SK-N-MC (cell line): Measurements from ENCODE around the gene DSCAM.

Experiments
- DNase-seq: peaks from one replicate; pipeline ENCODE4 v3.0.0-alpha.2; 2011; ENCODE audit warnings: low read depth, low spot score
- H3K27ac ChIP-seq: fragments of 200-600 bp; sonication (generic); 2 replicates; pipeline ENCODE4 v1.5.1; 2016; ENCODE audit warnings: mixed run types
- H3K36me3 ChIP-seq: fragments of 200-600 bp; sonication (generic); 2 replicates; pipeline ENCODE4 v1.6.1; 2017; ENCODE audit warnings: antibody characterized with exemption, low read length, mixed read lengths; ENCODE audit not compliant: insufficient read depth
- H3K4me3 ChIP-seq: fragments of 200-600 bp; sonication (generic); 2 replicates; pipeline ENCODE4 v1.5.1; 2016
- H3K9ac ChIP-seq: fragments of 200-600 bp; sonication (generic); 2 replicates; pipeline ENCODE4 v1.8.0; 2017; ENCODE audit warnings: mixed run types, mixed read lengths; ENCODE audit not compliant: insufficient read length
- H3K9me3 ChIP-seq: fragments of 200-600 bp; sonication (generic); 2 replicates; pipeline ENCODE4 v1.6.1; 2017; ENCODE audit warnings: low read depth, mild to moderate bottlenecking, antibody characterized with exemption, low read length, moderate library complexity, mixed read lengths
- EZH2 ChIP-seq: fragments of 200-600 bp; sonication (generic); IDR thresholded peaks from one replicate; pipeline ENCODE4 v1.6.1; 2017; ENCODE audit warnings: antibody characterized with exemption
- FOXP2 ChIP-seq: optimal IDR thresholded peaks from 2 replicates; pipeline ENCODE3; 2011; ENCODE audit warnings: mild to moderate bottlenecking, moderate library complexity; ENCODE audit not compliant: insufficient read depth; ENCODE audit errors: extremely low read length, control extremely low read depth
- POLR2AphosphoS5 ChIP-seq: IDR thresholded peaks from 2 replicates; pipeline ENCODE4 v1.6.1; 2012; ENCODE audit warnings: mild to moderate bottlenecking, low read depth, low read length, borderline replicate concordance

The DSCAM gene

GRCh38 chr21:40706176-40706575, 140.8 kb downstream of the DSCAM start:
- TF ChIP-seq FOXP2 (no peak), POLR2AphosphoS5 (no peak), EZH2 (no peak)
- H3K9me3 ChIP-seq: no peaks in the 10 kb centered on the region
- no peaks in the 10 kb centered on the region for H3K36me3 ChIP-seq
- H3K27ac ChIP-seq: no peak overlapping the region
- DNase-seq: no peak
- H3K9ac ChIP-seq: no peak overlapping the region
- no peak overlapping the region for H3K4me3 ChIP-seq

GRCh38 chr21:40704141-40704540, 142.8 kb downstream of the DSCAM start:
- DNase-seq: no peak
- no peak for TF ChIP-seq POLR2AphosphoS5
- TF ChIP-seq EZH2: no peak
- no peak for TF ChIP-seq FOXP2
- Histone ChIP-seq H3K27ac (no peak overlapping the region), H3K36me3 (no peaks in the 10 kb centered on the region), H3K9me3 (no peaks in the 10 kb centered on the region), H3K9ac (no peak overlapping the region), H3K4me3 (no peak overlapping the region)

GRCh38 chr21:40699366-40699765, 147.6 kb downstream of the DSCAM start:
- H3K9me3 ChIP-seq: no peaks in the 10 kb centered on the region
- no peak for DNase-seq
- TF ChIP-seq FOXP2 (no peak), EZH2 (no peak), POLR2AphosphoS5 (no peak)
- H3K27ac ChIP-seq: no peak overlapping the region
- no peak overlapping the region for H3K4me3 ChIP-seq
- no peaks in the 10 kb centered on the region for H3K36me3 ChIP-seq
- H3K9ac ChIP-seq: no peak overlapping the region

DNA sequence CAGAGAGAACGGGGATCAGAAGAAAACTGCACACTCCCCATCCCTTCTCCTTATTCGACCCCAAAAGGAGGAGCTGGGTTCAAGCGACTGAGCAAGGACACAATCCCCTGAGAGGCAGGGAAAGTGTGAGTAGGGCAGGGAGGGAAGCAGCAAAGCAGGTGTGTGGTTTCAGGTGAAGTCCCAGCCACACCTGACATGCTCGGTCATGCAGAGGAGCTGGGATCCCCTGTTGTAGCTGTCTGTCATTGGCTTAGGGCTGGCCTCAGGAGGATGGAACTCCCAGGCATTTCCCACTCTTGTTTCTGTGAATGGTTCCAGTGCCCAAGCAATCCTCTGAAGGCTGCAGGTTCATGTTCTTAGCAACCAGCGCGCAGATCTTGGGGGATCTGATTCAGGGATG, 150.7 kb downstream of the DSCAM start:
- no peak for DNase-seq
- TF ChIP-seq POLR2AphosphoS5: no peak
- TF ChIP-seq EZH2: no peak
- no peak for TF ChIP-seq FOXP2
- no peak overlapping the region for H3K9ac ChIP-seq
- no peaks in the 10 kb centered on the region for H3K9me3 ChIP-seq
- H3K27ac ChIP-seq: no peak overlapping the region
- H3K4me3 ChIP-seq: no peak overlapping the region
- H3K36me3 ChIP-seq: no peaks in the 10 kb centered on the region

GRCh38 chr21:40689840-40690360, 157.1 kb downstream of the DSCAM start:
- no peak overlapping the region for H3K9ac ChIP-seq
- no peak overlapping the region for H3K27ac ChIP-seq
- H3K9me3 ChIP-seq: no peaks in the 10 kb centered on the region

GRCh38 chr21:40689217-40689616, 157.7 kb downstream of the DSCAM start:
- Histone ChIP-seq H3K9me3 (no peaks in the 10 kb centered on the region), H3K27ac (no peak overlapping the region), H3K4me3 (no peak overlapping the region), H3K9ac (no peak overlapping the region), H3K36me3 (no peaks in the 10 kb centered on the region)
- no peak for DNase-seq
- no peak for TF ChIP-seq POLR2AphosphoS5

More at GRCh38 chr21:40689840-40690360, 157.1 kb downstream of the DSCAM start:
- H3K4me3 ChIP-seq: no peak overlapping the region
- no peak for DNase-seq
- H3K36me3 ChIP-seq: no peaks in the 10 kb centered on the region
- no peak for TF ChIP-seq EZH2
- no peak for TF ChIP-seq POLR2AphosphoS5
- TF ChIP-seq FOXP2: no peak

DNA sequence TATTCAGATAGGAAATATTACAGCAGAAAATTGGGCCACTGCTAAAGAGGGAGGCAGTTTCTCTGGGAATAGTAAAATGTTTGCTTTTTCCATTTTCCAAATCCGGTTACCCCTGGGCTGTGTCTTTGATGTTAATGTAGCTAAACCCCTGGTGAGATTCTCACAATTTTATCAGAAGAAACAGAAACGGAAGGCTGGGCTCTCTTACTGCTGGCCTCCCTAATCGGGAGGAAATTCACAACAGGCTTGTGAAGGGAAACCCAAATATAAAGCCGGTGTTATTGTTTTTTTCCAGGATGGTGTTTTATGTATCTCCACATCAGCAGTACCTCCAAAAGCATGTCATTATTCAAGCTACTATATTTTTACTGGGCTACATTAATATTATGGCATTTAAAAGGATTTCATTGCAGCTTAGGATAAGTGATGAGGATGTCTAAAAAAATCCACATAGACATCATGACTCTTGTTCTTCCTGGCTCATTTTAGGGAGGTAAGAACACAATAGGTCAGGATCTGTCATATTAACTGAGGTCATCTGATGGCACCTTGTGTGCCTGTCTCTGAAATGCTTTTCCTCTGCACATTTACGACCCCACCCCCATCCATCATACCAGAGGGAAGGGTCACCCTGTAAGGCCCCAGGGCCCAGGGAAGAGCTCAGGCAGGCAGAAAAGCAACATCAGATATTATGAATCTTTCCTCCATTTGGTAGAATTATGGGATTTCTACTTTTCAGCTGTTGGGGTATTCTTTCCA, 158.7 kb downstream of the DSCAM start:
- Histone ChIP-seq H3K4me3 (no peak overlapping the region), H3K27ac (no peak overlapping the region), H3K9ac (no peak overlapping the region), H3K36me3 (no peaks in the 10 kb centered on the region), H3K9me3 (no peaks in the 10 kb centered on the region)
- TF ChIP-seq FOXP2: no peak
- TF ChIP-seq EZH2: no peak
- TF ChIP-seq POLR2AphosphoS5: no peak
- DNase-seq: no peak

GRCh38 chr21:40687625-40688024, 159.3 kb downstream of the DSCAM start:
- TF ChIP-seq FOXP2 (no peak), EZH2 (no peak), POLR2AphosphoS5 (no peak)
- no peak overlapping the region for H3K4me3 ChIP-seq
- no peaks in the 10 kb centered on the region for H3K9me3 ChIP-seq
- no peak overlapping the region for H3K27ac ChIP-seq
- H3K36me3 ChIP-seq: no peaks in the 10 kb centered on the region
- no peak for DNase-seq
- no peak overlapping the region for H3K9ac ChIP-seq

DNA sequence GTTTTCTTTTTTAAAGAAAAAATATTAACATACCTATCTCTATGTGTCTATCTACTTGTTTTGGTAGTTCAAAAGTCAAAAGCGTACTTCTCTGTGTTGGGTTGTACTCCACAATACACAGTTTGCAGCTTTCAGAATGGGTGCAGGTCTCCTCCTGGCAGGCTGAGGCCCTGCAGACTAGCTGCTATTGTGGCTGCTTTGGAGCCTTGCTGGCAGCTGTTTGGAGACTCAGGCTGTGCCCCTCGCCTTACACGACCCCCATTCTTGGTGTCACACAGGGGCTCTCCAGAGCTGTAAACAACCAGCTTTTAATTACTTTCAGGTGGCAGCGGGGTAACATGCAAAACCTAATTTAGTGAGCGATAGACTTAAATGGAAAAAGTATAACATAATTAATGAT, 160.4 kb downstream of the DSCAM start:
- no peak overlapping the region for H3K4me3 ChIP-seq
- no peak for TF ChIP-seq FOXP2
- no peak for TF ChIP-seq EZH2
- no peak for TF ChIP-seq POLR2AphosphoS5
- no peak overlapping the region for H3K27ac ChIP-seq
- no peak for DNase-seq
- no peaks in the 10 kb centered on the region for H3K9me3 ChIP-seq
- H3K9ac ChIP-seq: no peak overlapping the region
- H3K36me3 ChIP-seq: no peaks in the 10 kb centered on the region
